HG02981 (cell line): ENCODE data around the gene CCDC57.

Experiments
- ATAC-seq: cut with Tn5 transposase; IDR thresholded peaks from one replicate; pipeline ENCODE4 v1.9.1; 2021; ENCODE audit warnings: mild to moderate bottlenecking, moderate library complexity; ENCODE audit not compliant: unreplicated experiment

Gene CCDC57

GRCh38 chr17:82247182-82247823, 34.7 kb upstream of the CCDC57 start:
- no peak for ATAC-seq

GRCh38 chr17:82246365-82247181, 33.9 kb upstream of the CCDC57 start:
- ATAC-seq: no peak

- ATAC-seq: no peak
Observed at GRCh38 chr17:82246040-82246364, 33.4 kb upstream of the CCDC57 start.

GRCh38 chr17:82245134-82246039, 32.7 kb upstream of the CCDC57 start:
- ATAC-seq: no peak

GRCh38 chr17:82244413-82245133, 31.9 kb upstream of the CCDC57 start:
- ATAC-seq: no peak

- ATAC-seq: no peak
Observed at GRCh38 chr17:82243648-82244412, 31.2 kb upstream of the CCDC57 start.

- no peak for ATAC-seq
Observed at GRCh38 chr17:82242977-82243647, 30.5 kb upstream of the CCDC57 start.

- no peak for ATAC-seq
Observed at GRCh38 chr17:82242698-82242976, 30.0 kb upstream of the CCDC57 start.

- no peak for ATAC-seq
Observed at GRCh38 chr17:82241926-82242697, 29.5 kb upstream of the CCDC57 start.

- no peak for ATAC-seq
Observed at GRCh38 chr17:82241183-82241925, 28.7 kb upstream of the CCDC57 start.

- no peak for ATAC-seq
Observed at GRCh38 chr17:82240506-82241182, 28.0 kb upstream of the CCDC57 start.

- ATAC-seq: no peak
Observed at GRCh38 chr17:82239926-82240505, 27.4 kb upstream of the CCDC57 start.

GRCh38 chr17:82239401-82239925, 26.8 kb upstream of the CCDC57 start:
- no peak for ATAC-seq

GRCh38 chr17:82238472-82239201, 26.0 kb upstream of the CCDC57 start:
- no peak for ATAC-seq

- no peak for ATAC-seq
Observed at GRCh38 chr17:82237746-82238471, 25.3 kb upstream of the CCDC57 start.
